Gastroesophageal sphincter (tissue), 3 donors: ENCODE results near the gene RAB36.

Experiments used
- CTCF ChIP-seq, 4 experiments: fragments of 200-600 bp in 2 of 4; fragments of 450-650 bp in 2 of 4; sonication (generic) in 1 of 4; IDR thresholded peaks; one replicate each; pipeline ENCODE4 v1.5.1; 2017 to 2019; ENCODE audit warnings: antibody characterized with exemption in 4 of 4, mild to moderate bottlenecking in 2 of 4, moderate library complexity in 2 of 4
- EP300 ChIP-seq: sonication (generic); formaldehyde crosslinking; IDR thresholded peaks from one replicate; pipeline ENCODE4 v1.6.1; 2017; ENCODE audit warnings: antibody characterized with exemption, mild to moderate bottlenecking
- POLR2A ChIP-seq, 2 donors: fragments of 450-650 bp; IDR thresholded peaks; one replicate each; pipeline ENCODE4 v1.6.1; 2017; ENCODE audit warnings: antibody characterized with exemption in 2 of 2, mild to moderate bottlenecking in 2 of 2, moderate library complexity in 1 of 2
- POLR2AphosphoS5 ChIP-seq: sonication (generic); formaldehyde crosslinking; IDR thresholded peaks from one replicate; pipeline ENCODE4 v1.6.1; 2017; ENCODE audit warnings: antibody characterized with exemption

DNA sequence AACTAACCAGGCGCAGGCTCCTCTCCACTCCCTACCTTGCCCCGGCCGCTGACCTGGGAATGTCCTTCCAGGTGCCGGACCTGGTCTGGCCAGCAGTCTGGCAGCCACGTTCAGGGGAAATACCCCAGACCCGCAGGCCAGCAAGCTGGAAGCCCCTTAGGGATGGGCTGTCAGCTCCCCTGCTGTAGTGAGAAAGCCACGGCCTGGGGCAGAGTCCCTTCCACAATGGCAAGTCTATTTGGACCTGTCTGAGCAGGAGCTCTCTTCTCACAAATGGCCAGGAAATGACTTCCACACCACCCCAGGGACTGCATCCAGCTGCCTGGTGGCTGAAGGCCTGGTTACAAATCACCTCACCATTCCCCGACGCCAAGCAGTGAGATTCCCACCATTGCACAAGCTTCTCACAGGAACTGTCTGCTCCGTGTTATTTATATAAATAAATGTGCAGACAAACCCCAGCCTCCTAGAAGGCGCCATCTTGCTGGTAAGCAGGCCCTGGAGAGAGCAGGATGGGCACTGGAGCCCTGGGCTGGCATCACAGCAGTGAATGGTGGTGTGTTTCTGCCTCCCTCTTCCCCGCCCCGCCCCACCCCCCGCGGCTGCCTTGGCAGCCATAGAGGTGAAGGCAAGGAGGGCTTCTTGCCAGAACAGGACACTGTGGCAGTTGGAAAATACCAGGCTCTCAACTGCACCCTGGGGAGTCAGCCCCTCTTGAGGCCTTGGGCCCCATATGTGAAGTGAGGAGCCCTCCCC is 27.2 kb upstream of the RAB36 start:
- TF ChIP-seq CTCF (IDR thresholded peaks at IDR 0.05), result no peak
- TF ChIP-seq POLR2A (IDR thresholded peaks at IDR 0.05), result no peak
- TF ChIP-seq POLR2AphosphoS5, result no peak
- TF ChIP-seq EP300, result no peak
